ENCODE data around the gene SZRD1.

SZRD1 gene

DNA sequence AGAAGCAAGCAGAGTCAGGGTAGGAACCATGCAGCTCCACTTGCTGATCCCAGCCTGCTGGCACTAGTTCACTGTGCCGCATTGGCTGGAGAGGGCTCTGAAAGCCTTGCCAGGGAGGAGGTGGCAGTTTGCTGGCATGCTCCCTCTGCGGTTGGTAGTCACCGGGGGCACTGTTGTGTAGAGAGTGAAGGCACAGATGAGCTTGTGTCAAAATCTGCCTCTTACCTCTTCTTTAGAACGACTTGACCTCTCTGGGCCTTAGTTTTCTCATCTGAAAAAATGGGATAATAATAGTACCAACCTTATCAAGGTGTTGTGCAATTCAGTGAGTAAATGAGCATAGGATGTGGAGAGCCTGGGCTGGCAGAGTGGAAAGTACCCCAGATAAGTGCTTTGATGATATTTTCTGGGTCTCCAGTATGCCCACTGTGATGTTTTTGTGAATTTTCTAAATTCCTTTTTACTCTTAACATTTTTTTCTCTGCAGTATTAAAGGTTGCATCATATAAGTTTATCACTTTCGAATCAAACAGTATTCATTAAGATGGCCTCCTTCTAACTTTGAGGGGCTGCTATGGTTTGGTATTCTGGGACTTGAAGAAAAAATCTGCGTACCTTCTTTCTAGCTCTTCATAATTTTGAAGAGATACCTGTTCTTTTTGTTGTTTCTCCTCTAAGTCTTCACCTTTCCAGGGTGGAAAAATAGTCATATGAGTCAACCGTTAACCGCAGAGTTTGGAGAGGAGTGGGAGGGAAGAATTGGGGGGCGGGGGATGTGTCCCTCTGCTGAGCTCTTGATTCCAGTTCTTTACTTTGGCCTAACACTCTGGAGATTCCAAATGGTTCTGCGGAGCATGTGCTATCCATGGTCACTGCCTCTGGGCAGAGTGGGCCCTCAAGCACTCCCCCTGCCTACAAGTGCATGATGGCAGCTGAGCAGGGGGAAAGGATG, 26.8 kb downstream of the SZRD1 start:
- H3K4me3 ChIP-seq (ENCODE audit: low read depth, low read length): no peak overlapping the region

GRCh38 chr1:16394977-16395376, 27.9 kb downstream of the SZRD1 start:
- H3K4me3 ChIP-seq (ENCODE audit: low read depth, low read length): no peak overlapping the region

- no peak overlapping the region for H3K4me3 ChIP-seq (ENCODE audit: low read depth, low read length)
These were observed 29.5 kb downstream of the SZRD1 start for GRCh38 chr1:16396591-16396990.

DNA sequence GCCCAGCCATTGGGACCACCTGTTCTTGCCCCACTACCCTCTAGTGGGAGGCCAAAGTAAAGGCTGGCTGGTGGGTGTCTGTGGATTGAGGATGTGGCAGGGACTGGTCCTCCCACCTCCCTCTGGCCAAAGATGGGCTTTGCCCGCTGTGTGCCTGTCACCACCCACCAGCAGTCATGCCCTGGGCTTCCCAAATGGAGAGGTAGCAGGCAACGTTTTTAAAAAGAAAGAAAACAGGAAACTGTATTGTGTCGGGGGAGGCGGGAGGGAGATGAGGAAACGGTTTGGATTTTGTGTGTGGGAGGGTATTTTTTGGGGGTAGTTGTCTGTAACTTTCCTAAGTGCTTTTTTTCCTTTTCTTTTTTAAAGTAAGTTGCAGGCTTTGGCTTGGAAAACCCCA, 30.1 kb downstream of the SZRD1 start:
- no peak overlapping the region for H3K4me3 ChIP-seq (ENCODE audit: low read depth, low read length)

DNA sequence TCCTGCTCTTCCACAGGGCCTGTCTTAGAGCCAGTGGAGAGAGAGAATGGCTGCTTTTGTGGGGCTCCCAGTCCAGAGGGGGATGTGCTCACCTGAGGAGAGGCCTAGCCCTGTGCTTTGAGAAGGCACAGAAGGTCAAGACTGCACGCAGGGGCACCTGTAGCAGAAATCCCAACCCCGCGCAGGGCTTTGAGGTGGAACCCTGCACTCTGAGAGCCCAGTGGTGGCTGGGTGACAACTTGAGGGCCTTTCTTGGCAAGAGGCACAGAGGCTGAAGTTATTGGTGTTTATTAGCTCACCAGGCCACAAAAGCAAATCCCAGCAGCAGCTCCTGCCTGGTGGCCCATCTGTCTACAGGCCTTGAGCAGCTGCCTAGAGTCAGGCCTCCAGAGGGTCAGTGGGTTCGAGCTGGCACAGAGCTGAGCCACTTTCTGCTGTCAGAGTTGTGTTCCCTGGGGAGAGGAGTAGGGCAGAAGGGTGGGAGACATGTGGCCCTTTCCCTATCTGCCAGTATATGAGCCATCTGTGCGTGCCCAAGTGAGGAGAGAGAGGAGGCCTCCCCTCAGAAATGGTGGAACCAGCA, 31.4 kb downstream of the SZRD1 start:
- no peak overlapping the region for H3K4me3 ChIP-seq (ENCODE audit: low read depth, low read length)

DNA sequence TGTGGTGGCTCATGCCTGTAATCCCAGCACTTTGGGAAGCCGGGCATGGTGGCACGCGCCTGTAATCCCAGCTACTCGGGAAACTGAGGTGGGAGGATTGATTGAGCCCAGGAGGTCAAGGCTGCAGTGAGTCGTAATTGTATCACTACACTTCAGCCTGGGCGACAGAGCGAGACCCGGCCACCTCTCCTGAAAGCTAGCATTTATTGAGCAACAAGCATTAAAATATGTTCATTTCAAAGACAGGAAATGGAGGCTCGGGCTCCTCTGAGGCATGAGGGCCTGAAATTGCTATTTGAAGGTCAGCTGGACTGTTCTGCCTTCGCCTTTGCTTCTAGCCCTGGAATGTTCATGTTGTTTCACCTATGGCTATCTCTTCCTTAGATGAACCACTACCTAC, 35.7 kb downstream of the SZRD1 start:
- H3K4me3 ChIP-seq (ENCODE audit: low read depth, low read length): no peak overlapping the region

- H3K4me3 ChIP-seq (ENCODE audit: low read depth, low read length): no peak overlapping the region
These were observed 38.4 kb downstream of the SZRD1 start for GRCh38 chr1:16405441-16405840.

GRCh38 chr1:16406868-16407267, 39.8 kb downstream of the SZRD1 start:
- H3K4me3 ChIP-seq (ENCODE audit: low read depth, low read length): no peak overlapping the region

- no peak overlapping the region for H3K4me3 ChIP-seq (ENCODE audit: low read depth, low read length)
These were observed 42.6 kb downstream of the SZRD1 start for GRCh38 chr1:16409536-16410152.

DNA sequence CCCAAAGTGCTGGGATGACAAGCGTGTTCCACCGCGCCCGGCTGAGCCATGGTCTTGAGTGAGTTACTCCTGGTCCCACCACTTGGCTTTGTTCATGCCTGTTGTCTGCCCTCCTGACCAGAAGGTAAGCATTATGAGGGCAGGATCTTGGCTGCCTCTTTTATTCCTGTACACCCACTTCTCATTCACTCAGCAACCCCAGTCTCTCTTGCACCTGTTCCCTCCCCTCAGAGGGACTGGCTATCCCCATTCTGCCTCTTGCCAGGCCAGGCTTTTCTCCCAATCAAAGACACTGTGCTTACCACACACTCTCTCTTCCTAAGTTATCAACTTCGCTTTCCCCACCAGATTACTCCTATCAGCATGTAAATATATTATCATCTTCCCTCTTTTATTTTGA, 43.8 kb downstream of the SZRD1 start:
- no peak overlapping the region for H3K4me3 ChIP-seq (ENCODE audit: low read depth, low read length)

GRCh38 chr1:16413191-16413590, 46.1 kb downstream of the SZRD1 start:
- H3K4me3 ChIP-seq (ENCODE audit: low read depth, low read length): no peak overlapping the region

DNA sequence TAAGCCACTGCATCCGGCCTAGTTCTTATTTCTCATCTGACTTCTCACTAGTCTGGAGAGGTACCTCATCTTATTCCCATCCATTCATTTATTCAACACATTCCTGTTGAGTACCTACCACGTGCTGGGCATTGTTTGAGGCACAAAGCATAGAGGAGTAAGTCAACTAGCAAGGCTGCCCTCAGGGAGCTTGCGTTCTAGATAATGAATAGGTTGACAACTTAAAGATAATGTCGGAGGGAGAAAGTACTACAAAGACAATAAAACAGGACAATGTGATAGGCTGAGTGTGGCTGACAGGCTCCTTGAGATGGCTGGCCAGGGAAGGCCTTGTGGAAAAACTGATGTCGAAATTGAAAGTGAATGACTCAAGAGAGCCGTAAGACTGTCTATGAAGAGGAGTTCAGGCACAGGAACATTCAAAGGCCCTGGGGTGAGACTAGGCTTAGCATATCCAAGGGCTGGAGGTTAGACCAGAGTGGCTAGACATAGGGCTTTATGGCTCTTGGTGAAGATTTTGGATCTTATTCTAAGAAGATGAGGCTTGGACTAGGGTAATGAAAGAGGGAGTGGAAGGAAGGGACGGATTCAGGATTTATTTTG, 51.9 kb downstream of the SZRD1 start:
- no peak overlapping the region for H3K4me3 ChIP-seq (ENCODE audit: low read depth, low read length)

DNA sequence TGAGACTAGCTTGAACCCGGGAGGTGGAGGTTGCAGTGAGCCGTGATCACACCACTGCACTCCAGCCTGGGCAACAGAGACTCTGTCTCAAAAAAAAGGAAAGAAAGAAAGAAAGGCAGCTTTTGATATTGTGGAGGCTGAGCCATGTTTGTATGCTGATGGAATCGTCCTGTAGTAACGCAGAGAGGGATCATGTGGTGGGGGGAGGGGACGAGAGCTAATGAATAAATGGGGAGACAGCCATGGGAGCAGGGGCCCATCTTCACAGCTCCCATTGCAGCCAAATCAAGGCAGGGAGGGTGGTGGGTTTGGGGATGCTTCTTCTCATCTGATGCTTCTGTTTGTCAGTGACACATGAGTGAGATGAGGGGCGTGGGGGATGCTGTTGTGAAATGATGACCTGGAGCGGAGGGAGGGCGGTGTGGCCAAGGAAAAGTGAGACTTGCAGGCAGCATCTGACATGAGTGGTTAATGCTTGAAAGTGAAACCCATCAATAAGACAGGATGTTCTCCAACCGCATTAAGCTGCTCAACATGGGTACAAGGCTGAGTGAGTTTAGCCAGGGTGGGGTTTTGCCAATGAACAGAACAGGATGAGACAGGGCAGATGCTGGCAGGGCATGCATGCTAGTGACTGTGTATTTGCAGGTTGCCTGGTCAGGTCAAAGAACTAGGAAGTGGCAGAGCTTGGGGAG, 53.5 kb downstream of the SZRD1 start:
- H3K4me3 ChIP-seq (ENCODE audit: low read depth, low read length): no peak overlapping the region

GRCh38 chr1:16421201-16421600, 54.2 kb downstream of the SZRD1 start:
- no peak overlapping the region for H3K4me3 ChIP-seq (ENCODE audit: low read depth, low read length)

GRCh38 chr1:16422041-16422440, 55.0 kb downstream of the SZRD1 start:
- no peak overlapping the region for H3K4me3 ChIP-seq (ENCODE audit: low read depth, low read length)

GRCh38 chr1:16425125-16426025, 58.3 kb downstream of the SZRD1 start:
- no peak overlapping the region for H3K4me3 ChIP-seq (ENCODE audit: low read depth, low read length)

DNA sequence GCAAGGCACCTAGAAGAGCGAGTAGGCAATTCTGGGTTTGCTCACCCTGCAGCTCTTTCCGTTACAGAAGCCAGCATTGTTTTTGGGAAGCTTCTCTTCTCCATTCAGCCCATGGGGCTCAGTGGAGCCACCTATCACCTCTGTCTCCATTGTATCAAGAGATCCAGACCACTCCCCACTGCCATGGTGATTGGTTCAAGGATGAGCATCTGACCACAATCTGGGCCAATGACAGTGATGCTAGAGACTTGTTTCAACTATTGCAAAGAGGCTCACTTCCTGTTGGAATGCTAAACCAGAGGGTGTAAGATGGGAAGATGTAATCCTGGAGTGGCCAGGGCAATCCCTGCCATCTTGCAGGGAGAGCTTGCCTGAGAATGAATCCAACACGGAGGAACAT, 63.6 kb downstream of the SZRD1 start:
- H3K4me3 ChIP-seq (ENCODE audit: low read depth, low read length): no peak overlapping the region

DNA sequence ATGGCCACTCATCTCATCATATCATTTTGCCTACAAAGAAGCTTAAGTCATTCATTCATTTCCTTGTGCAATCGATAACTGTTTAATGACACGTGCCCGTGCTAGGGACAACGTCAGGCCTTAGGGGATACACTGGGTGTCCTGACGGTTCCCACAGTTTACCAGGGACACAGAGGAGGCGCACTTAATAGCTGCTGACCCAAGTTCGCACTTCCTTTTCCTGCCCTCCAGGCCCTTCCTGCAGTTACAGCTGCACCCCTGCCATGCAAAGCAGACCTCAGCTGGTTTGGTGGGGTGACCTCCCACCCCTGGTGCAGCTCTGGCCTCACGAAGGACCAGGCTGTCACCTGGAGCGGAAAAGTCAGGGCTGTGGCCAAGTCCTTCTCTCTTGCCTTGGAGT, 66.0 kb downstream of the SZRD1 start:
- H3K4me3 ChIP-seq (ENCODE audit: low read depth, low read length): no peak overlapping the region

DNA sequence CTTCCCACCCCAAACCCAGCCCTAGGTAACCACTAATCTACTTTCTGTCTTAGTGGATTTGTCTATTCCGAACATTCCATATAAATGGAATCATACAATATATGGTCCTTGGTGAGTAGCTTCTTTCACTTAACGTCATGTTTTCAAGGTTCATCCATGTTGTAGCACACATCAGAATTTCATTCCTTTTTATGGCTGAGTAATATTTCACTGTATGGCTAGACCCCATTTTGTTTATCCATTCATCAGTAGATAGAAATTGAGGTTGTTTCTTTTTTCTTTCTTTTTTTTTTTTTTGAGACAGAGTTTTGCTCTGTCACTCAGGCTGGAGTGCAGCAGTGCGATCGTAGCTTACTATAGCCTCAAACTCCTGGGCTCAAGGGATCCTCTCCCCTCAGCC, 67.0 kb downstream of the SZRD1 start:
- no peak overlapping the region for H3K4me3 ChIP-seq (ENCODE audit: low read depth, low read length)

DNA sequence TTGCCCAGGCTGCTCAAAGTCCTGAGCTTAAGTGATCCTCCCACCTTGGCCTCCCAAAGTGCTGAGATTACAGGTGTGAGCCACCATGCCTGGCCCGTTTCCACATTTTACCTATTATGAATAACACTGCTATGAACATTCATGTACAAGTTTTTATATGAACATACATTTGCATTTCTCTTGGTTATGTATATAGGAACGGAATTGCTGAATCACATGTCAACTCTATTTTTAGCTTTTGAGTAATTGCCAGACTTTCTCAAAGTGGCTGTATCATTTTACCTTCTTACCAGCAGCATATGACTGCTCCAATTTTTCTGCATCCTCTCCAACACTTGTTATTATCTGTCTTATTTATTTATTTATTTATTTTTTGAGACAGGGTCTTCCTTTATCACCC, 67.5 kb downstream of the SZRD1 start:
- H3K4me3 ChIP-seq (ENCODE audit: low read depth, low read length): no peak overlapping the region
